ENCODE results near the gene RER1.

RER1 gene

DNA sequence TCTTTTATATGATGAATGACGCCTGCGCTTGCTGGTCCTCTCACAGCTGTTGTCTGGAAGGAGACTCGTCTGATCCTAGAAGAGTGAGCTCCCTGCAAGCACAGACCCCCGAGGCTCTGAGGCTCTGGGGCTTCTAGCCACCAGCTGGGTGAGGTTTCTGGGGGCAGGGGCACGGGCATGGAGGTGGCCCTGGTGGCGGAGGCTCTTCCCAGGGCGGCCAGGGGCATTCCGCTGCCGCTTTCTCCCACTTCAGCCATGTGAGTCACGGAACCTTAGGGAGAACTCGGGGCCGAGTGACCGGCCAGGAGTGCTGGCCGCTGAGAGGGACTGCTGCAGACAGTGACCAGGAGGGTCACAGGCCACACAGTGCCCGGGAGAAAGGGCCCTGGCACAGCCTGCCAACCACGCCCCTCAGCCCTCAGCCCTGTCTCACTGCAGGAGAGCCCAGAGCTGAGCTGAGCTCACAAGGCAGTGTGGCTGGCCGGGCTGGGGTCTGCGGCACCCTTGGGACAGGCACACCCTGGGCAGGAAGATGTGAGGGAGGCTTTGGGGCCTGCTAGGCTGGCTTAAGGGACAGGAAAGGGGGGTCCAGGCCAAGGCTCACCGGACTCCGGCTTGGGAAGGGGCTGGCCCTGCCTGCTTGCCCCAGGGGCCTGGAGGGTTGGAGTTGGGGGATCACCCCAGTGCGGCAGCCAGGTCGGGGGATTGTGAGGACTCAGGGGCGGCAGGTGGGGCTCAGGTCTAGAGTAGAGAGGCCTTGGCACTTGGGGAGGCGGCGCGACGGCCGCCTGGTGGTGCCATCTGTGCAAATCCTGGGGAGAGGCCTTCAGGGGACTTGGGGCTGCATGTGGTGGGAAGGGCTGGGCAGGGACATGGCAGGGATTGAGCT is 36.0 kb upstream of the RER1 start:
- Histone ChIP-seq H3K4me1 (ENCODE audit: insufficient read depth, low read length) (no peaks in the 10 kb centered on the region), H3K4me3 (ENCODE audit: low read depth in 1 of 2, low read length in 2 of 2) (no peak overlapping the region), H4K20me1 (ENCODE audit: insufficient read depth, low read length) (no peaks in the 10 kb centered on the region; the same call in 1 of the 2 replicates), H3K27me3 (ENCODE audit: insufficient read depth, low read length, poor library complexity) (no peaks in the 10 kb centered on the region), H3K4me2 (ENCODE audit: insufficient read depth, low read length) (no peak overlapping the region), H3K36me3 (ENCODE audit: insufficient read depth, low read length) (no peaks in the 10 kb centered on the region), H2AFZ (ENCODE audit: low read depth, low read length) (no peak overlapping the region), H3K79me2 (ENCODE audit: insufficient read depth, low read length) (no peaks in the 10 kb centered on the region), H3K27ac (ENCODE audit: low read length) (no peak overlapping the region), H3K9me3 (ENCODE audit: insufficient read depth, low read length, severe bottlenecking) (no peaks in the 10 kb centered on the region), H3K9ac (ENCODE audit: low read depth, low read length) (no peak overlapping the region)
- DNase-seq, result no peak
- no peak for TF ChIP-seq EZH2 (IDR thresholded peaks at IDR 0.05; ENCODE audit: borderline replicate concordance, low read depth, low read length, severe bottlenecking)
- TF ChIP-seq, protein P1, sequence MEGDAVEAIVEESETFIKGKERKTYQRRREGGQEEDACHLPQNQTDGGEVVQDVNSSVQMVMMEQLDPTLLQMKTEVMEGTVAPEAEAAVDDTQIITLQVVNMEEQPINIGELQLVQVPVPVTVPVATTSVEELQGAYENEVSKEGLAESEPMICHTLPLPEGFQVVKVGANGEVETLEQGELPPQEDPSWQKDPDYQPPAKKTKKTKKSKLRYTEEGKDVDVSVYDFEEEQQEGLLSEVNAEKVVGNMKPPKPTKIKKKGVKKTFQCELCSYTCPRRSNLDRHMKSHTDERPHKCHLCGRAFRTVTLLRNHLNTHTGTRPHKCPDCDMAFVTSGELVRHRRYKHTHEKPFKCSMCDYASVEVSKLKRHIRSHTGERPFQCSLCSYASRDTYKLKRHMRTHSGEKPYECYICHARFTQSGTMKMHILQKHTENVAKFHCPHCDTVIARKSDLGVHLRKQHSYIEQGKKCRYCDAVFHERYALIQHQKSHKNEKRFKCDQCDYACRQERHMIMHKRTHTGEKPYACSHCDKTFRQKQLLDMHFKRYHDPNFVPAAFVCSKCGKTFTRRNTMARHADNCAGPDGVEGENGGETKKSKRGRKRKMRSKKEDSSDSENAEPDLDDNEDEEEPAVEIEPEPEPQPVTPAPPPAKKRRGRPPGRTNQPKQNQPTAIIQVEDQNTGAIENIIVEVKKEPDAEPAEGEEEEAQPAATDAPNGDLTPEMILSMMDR (IDR thresholded peaks at IDR 0.05; ENCODE audit: borderline replicate concordance, extremely low read depth, low read length, poor library complexity, severe bottlenecking), result no peak
- no peak for ATAC-seq (ENCODE audit: insufficient read depth, low read depth)

DNA sequence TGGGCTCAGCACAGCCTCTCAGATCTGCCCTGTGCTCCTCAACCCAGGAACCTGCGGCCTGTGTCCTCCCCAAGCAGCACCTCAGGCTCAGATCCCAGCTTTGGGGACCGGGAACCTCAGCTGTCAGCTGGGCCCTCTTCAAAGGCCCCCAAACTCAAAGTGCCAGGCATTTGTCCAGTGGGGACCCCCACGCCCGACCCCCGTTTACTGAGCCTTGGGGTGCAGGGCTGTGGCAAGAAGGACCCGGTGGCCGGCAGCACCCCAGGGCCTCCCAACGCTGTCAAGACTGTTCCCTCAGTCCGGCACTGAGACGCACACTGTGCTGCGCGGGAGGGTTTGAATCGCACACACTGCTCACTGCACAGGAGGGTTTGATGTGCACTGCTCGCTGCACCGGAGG is 35.2 kb upstream of the RER1 start:
- TF ChIP-seq, protein P1 (IDR thresholded peaks at IDR 0.05; ENCODE audit: borderline replicate concordance, extremely low read depth, low read length, poor library complexity, severe bottlenecking), result no peak
- TF ChIP-seq EZH2 (IDR thresholded peaks at IDR 0.05; ENCODE audit: borderline replicate concordance, low read depth, low read length, severe bottlenecking), result no peak
- Histone ChIP-seq H3K27me3 (ENCODE audit: insufficient read depth, low read length, poor library complexity) (no peaks in the 10 kb centered on the region), H3K9me3 (ENCODE audit: insufficient read depth, low read length, severe bottlenecking) (no peaks in the 10 kb centered on the region), H3K27ac (ENCODE audit: low read length) (no peak overlapping the region), H3K4me1 (ENCODE audit: insufficient read depth, low read length) (no peaks in the 10 kb centered on the region), H3K4me3 (ENCODE audit: low read depth in 1 of 2, low read length in 2 of 2) (no peak overlapping the region), H3K36me3 (ENCODE audit: insufficient read depth, low read length) (no peaks in the 10 kb centered on the region), H2AFZ (ENCODE audit: low read depth, low read length) (no peak overlapping the region), H3K9ac (ENCODE audit: low read depth, low read length) (no peak overlapping the region), H4K20me1 (ENCODE audit: insufficient read depth, low read length) (no peaks in the 10 kb centered on the region), H3K79me2 (ENCODE audit: insufficient read depth, low read length) (no peaks in the 10 kb centered on the region), H3K4me2 (ENCODE audit: insufficient read depth, low read length) (no peak overlapping the region)
- ATAC-seq (ENCODE audit: insufficient read depth, low read depth), result no peak
- no peak for DNase-seq

DNA sequence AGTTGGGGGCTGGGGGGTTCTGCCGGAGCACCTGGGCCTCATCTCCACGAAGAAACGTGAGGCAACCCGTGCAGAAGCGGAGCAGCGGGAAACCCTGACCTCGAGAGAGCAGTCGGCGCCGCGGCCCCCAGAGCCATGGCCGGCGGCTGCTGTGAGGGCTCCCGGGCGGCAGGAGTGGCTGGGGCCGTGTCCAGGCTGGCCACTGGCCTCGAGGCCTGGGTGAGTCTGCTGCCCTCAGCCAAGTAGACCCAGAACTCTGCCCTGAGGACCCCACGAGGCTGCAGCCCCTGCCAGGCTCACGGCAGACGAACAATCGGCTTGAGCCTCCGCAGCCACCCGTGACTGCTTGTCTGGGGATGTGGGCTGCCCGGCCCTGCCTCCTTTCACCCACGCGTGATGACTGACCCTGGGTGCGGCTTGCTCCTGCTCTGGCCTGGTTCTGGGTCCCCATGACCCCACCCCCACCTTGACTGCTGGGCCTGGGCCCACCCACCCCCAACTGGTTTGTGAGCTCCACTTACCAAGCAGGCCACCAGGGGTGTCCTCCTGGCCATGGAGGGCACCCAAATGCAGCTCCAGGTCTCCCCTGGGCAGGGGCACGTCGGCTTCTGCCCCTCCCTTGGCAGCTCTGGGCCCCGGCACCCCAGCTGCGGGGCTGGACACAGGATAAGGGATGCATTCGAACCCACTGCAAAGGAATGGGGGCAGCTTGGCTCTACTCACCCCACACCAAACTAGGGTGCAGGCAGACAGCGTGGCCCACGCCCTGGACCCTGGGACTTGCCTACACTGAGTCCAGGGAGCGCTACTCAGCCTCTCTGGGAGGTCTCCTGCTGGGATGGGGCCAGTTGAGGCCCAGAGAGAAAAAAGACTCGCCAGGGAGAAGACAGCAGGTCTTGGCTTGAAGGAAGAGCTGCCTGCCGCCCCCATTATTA is 34.5 kb upstream of the RER1 start:
- H3K4me3 ChIP-seq (ENCODE audit: low read depth in 1 of 2, low read length in 2 of 2), result no peak overlapping the region
- no peaks in the 10 kb centered on the region for H3K27me3 ChIP-seq (ENCODE audit: insufficient read depth, low read length, poor library complexity)
- no peaks in the 10 kb centered on the region for H3K79me2 ChIP-seq (ENCODE audit: insufficient read depth, low read length)
- no peaks in the 10 kb centered on the region for H3K9me3 ChIP-seq (ENCODE audit: insufficient read depth, low read length, severe bottlenecking)
- H3K27ac ChIP-seq (ENCODE audit: low read length), result no peak overlapping the region
- no peaks in the 10 kb centered on the region for H3K36me3 ChIP-seq (ENCODE audit: insufficient read depth, low read length)
- no peak for ATAC-seq (ENCODE audit: insufficient read depth, low read depth)
- H3K4me1 ChIP-seq (ENCODE audit: insufficient read depth, low read length), result no peaks in the 10 kb centered on the region
- no peak overlapping the region for H2AFZ ChIP-seq (ENCODE audit: low read depth, low read length)
- DNase-seq, result no peak
- no peak for TF ChIP-seq EZH2 (IDR thresholded peaks at IDR 0.05; ENCODE audit: borderline replicate concordance, low read depth, low read length, severe bottlenecking)
- TF ChIP-seq, protein P1 (IDR thresholded peaks at IDR 0.05; ENCODE audit: borderline replicate concordance, extremely low read depth, low read length, poor library complexity, severe bottlenecking), result no peak
- H3K4me2 ChIP-seq (ENCODE audit: insufficient read depth, low read length), result no peak overlapping the region
- H4K20me1 ChIP-seq (ENCODE audit: insufficient read depth, low read length), result no peaks in the 10 kb centered on the region
- no peak overlapping the region for H3K9ac ChIP-seq (ENCODE audit: low read depth, low read length)
